Activated CD4-positive, alpha-beta memory T cell treated with anti-CD3 and anti-CD28 coated beads for 36 hours (primary cell): ENCODE data around the gene SEMA6D. TPM values are rescaled to one million over a fixed set of nuclear protein-coding genes. Genes with fewer than 3 reads are reported as not detected.

Experiments used
- CTCF ChIA-PET: fragments of 350-600 bp; sonication (Branson Sonifier 250); formaldehyde crosslinking; loops from one replicate; lab custom pipeline; 2021; ENCODE audit warnings: antibody characterized with exemption, inconsistent platforms; lab: Charles Lee
- POLR2A ChIA-PET: fragments of 350-600 bp; sonication (Branson Sonifier 250); formaldehyde crosslinking; loops from one replicate; lab custom pipeline; 2021; ENCODE audit warnings: antibody characterized with exemption; lab: Charles Lee
- DNase-seq: peaks from one replicate; pipeline ENCODE4 v3.0.0-alpha.2; 2020
- H3K27ac Mint-ChIP-seq: one replicate; pipeline ENCODE4 v1.8.0; 2021; ENCODE audit warnings: mixed read lengths
- H3K27me3 Mint-ChIP-seq: one replicate; pipeline ENCODE4 v1.8.0; 2021; ENCODE audit warnings: mixed read lengths
- H3K36me3 Mint-ChIP-seq: one replicate; pipeline ENCODE4 v1.8.0; 2021; ENCODE audit warnings: mixed read lengths
- H3K4me1 Mint-ChIP-seq: one replicate; pipeline ENCODE4 v1.8.0; 2021; ENCODE audit warnings: low read depth, mixed read lengths
- H3K4me3 Mint-ChIP-seq: one replicate; pipeline ENCODE4 v1.8.0; 2021; ENCODE audit warnings: mild to moderate bottlenecking, mixed read lengths
- H3K9me3 Mint-ChIP-seq: one replicate; pipeline ENCODE4 v1.8.0; 2021; ENCODE audit warnings: mixed read lengths
- intact Hi-C: fragments of 100-400 bp; cut with micrococcal nuclease; formaldehyde crosslinking; loops from one replicate; pipeline ENCODE4 v1.15.1; 2023
- total RNA-seq, 2 experiments: library from RNA; stranded (reverse); gene quantifications; one replicate each; pipeline ENCODE4 v1.2.3, GENCODE V29; 2021

SEMA6D gene, protein sequence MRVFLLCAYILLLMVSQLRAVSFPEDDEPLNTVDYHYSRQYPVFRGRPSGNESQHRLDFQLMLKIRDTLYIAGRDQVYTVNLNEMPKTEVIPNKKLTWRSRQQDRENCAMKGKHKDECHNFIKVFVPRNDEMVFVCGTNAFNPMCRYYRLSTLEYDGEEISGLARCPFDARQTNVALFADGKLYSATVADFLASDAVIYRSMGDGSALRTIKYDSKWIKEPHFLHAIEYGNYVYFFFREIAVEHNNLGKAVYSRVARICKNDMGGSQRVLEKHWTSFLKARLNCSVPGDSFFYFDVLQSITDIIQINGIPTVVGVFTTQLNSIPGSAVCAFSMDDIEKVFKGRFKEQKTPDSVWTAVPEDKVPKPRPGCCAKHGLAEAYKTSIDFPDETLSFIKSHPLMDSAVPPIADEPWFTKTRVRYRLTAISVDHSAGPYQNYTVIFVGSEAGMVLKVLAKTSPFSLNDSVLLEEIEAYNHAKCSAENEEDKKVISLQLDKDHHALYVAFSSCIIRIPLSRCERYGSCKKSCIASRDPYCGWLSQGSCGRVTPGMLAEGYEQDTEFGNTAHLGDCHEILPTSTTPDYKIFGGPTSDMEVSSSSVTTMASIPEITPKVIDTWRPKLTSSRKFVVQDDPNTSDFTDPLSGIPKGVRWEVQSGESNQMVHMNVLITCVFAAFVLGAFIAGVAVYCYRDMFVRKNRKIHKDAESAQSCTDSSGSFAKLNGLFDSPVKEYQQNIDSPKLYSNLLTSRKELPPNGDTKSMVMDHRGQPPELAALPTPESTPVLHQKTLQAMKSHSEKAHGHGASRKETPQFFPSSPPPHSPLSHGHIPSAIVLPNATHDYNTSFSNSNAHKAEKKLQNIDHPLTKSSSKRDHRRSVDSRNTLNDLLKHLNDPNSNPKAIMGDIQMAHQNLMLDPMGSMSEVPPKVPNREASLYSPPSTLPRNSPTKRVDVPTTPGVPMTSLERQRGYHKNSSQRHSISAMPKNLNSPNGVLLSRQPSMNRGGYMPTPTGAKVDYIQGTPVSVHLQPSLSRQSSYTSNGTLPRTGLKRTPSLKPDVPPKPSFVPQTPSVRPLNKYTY
- not detected for total RNA-seq

DNA sequence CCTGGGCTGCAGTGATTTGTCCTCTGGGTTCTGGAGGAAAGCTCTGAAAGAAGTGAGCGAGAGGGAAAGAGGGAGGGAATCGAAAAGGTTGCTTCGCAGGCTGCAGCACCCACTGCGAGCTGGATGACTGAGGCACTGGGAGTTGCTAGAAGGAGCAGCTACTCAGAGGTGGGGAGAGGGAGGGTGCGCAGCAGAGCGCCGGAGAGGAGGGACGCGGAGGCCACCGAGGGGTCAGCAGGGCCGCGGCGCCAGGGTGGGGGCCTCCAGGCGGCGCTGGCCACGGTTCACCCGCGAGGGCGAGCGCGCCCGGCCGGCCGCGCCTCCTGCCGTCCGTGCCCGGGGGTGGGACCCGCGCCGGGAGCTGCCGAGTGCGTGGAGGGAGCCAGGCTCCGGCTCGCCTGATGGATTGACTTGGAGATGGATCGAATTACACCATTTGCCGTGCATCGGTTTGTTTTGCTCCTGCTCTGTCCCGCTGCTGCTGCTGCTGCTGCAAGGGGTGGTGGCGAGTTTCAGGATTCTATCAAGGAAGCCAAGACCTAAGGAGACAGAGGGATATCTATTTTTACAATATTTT, at the start of gene SEMA6D:
TSS of gene SEMA6D (plus strand) at position 470 of the 577 bp plus-strand sequence. CDS start 42,294 bp downstream, outside the sequence.
- ChIA-PET POLR2A (no interaction called here), CTCF (no interaction called here)
- Mint-ChIP-seq H3K27ac (no peak within 1 kb of the TSS), H3K27me3 (peaks cover 42% of the 10 kb centered on the region), H3K9me3 (no peaks in the 10 kb centered on the region), H3K36me3 (no peaks in the 10 kb centered on the region), H3K4me3 (no peak within 1 kb of the TSS), H3K4me1 (peaks cover 4% of the 10 kb centered on the region)
- DNase-seq: no peak
- intact Hi-C loops: no loop called here

DNA sequence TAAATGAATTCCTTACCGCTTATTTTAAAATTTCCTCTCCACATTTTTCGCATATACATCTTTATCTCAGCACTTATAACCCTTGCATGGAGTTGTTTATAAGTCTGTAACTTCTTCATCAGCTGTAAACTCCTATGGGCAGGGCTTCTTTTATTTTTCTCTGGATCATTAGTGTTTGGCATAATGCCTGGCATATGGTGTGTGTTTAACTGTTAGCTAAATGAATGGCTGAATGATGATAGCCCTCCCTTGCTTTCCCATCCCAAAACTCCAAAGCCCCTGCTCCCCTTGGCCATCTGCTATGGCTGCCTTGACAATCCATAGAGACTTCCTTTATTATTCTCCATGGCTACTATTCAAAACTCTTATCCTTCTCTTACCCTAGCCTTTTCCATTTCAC, 48.1 kb upstream of the SEMA6D start:
- H3K9me3 Mint-ChIP-seq: no peaks in the 10 kb centered on the region
- no peak for DNase-seq
- CTCF ChIA-PET: no interaction called here
- no peaks in the 10 kb centered on the region for H3K36me3 Mint-ChIP-seq
- H3K4me1 Mint-ChIP-seq: no peaks in the 10 kb centered on the region
- intact Hi-C loops: no loop called here
- no peak overlapping the region for H3K27ac Mint-ChIP-seq
- POLR2A ChIA-PET: no interaction called here
- H3K4me3 Mint-ChIP-seq: no peak overlapping the region
- no peaks in the 10 kb centered on the region for H3K27me3 Mint-ChIP-seq

GRCh38 chr15:47670365-47670764, 46.9 kb upstream of the SEMA6D start:
- H3K36me3 Mint-ChIP-seq: no peaks in the 10 kb centered on the region
- CTCF ChIA-PET: no interaction called here
- DNase-seq: no peak
- no peak overlapping the region for H3K4me3 Mint-ChIP-seq
- no peak overlapping the region for H3K27ac Mint-ChIP-seq
- H3K4me1 Mint-ChIP-seq: no peaks in the 10 kb centered on the region
- no peaks in the 10 kb centered on the region for H3K9me3 Mint-ChIP-seq
- POLR2A ChIA-PET: no interaction called here
- intact Hi-C loops: no loop called here
- no peaks in the 10 kb centered on the region for H3K27me3 Mint-ChIP-seq

DNA sequence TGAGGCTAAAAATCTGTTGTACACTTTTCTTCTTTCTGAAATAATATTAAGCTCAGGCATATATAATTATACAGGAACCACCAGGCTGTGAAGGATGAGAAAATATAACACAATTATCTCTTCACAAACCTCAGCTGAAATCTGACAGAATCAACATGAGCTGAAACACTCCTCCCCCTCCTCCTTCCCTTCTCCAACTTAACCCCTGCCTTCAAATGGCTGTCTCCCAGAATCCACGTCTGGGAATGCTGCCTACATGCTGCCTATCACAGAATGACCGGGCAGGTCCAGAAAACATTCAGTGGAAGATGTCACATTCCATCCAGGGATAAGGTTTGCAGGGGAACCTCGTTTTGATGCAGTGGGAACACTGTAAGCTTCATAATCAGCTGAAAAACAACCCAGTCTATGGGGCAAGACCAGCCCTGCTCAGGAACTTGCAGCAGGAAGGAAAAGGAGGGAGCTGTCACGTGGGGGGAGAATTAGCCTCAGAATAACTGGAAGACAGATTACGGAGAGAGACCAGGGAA, 44.0 kb upstream of the SEMA6D start:
- no peaks in the 10 kb centered on the region for H3K36me3 Mint-ChIP-seq
- CTCF ChIA-PET: no interaction called here
- H3K9me3 Mint-ChIP-seq: no peaks in the 10 kb centered on the region
- no peak for DNase-seq
- H3K27ac Mint-ChIP-seq: no peak overlapping the region
- no peaks in the 10 kb centered on the region for H3K4me1 Mint-ChIP-seq
- intact Hi-C loops: no loop called here
- POLR2A ChIA-PET: no interaction called here
- H3K27me3 Mint-ChIP-seq: no peaks in the 10 kb centered on the region
- H3K4me3 Mint-ChIP-seq: no peak overlapping the region

- CTCF ChIA-PET: no interaction called here
- intact Hi-C loops: no loop called here
- no peaks in the 10 kb centered on the region for H3K9me3 Mint-ChIP-seq
These were observed 42.6 kb upstream of the SEMA6D start for GRCh38 chr15:47674586-47675232.

GRCh38 chr15:47675735-47676134, 41.6 kb upstream of the SEMA6D start:
- ChIA-PET CTCF (no interaction called here), POLR2A (no interaction called here)
- Mint-ChIP-seq H3K4me3 (no peak overlapping the region), H3K4me1 (no peaks in the 10 kb centered on the region), H3K36me3 (no peaks in the 10 kb centered on the region), H3K27me3 (no peaks in the 10 kb centered on the region), H3K27ac (no peak overlapping the region), H3K9me3 (no peaks in the 10 kb centered on the region)
- DNase-seq: no peak
- intact Hi-C loops: no loop called here

More at GRCh38 chr15:47674586-47675232, 42.6 kb upstream of the SEMA6D start:
- H3K27me3 Mint-ChIP-seq: no peaks in the 10 kb centered on the region
- no peak overlapping the region for H3K27ac Mint-ChIP-seq
- POLR2A ChIA-PET: no interaction called here
- H3K36me3 Mint-ChIP-seq: no peaks in the 10 kb centered on the region
- no peak for DNase-seq
- no peaks in the 10 kb centered on the region for H3K4me1 Mint-ChIP-seq
- no peak overlapping the region for H3K4me3 Mint-ChIP-seq

GRCh38 chr15:47678040-47678439, 39.3 kb upstream of the SEMA6D start:
- CTCF ChIA-PET: no interaction called here
- Mint-ChIP-seq H3K9me3 (peaks cover 2% of the 10 kb centered on the region), H3K27ac (no peak overlapping the region), H3K4me3 (no peak overlapping the region), H3K36me3 (no peaks in the 10 kb centered on the region), H3K27me3 (no peaks in the 10 kb centered on the region), H3K4me1 (no peaks in the 10 kb centered on the region)
- POLR2A ChIA-PET: no interaction called here
- DNase-seq: no peak
- intact Hi-C loops: no loop called here

- H3K4me3 Mint-ChIP-seq: no peak overlapping the region
- DNase-seq: no peak
- no peaks in the 10 kb centered on the region for H3K36me3 Mint-ChIP-seq
- ChIA-PET POLR2A (no interaction called here), CTCF (no interaction called here)
- no peak overlapping the region for H3K27ac Mint-ChIP-seq
- no peaks in the 10 kb centered on the region for H3K4me1 Mint-ChIP-seq
- H3K9me3 Mint-ChIP-seq: peaks cover 2% of the 10 kb centered on the region
- H3K27me3 Mint-ChIP-seq: no peaks in the 10 kb centered on the region
- intact Hi-C loops: no loop called here
These were observed 34.6 kb upstream of the SEMA6D start for GRCh38 chr15:47682661-47683060.

DNA sequence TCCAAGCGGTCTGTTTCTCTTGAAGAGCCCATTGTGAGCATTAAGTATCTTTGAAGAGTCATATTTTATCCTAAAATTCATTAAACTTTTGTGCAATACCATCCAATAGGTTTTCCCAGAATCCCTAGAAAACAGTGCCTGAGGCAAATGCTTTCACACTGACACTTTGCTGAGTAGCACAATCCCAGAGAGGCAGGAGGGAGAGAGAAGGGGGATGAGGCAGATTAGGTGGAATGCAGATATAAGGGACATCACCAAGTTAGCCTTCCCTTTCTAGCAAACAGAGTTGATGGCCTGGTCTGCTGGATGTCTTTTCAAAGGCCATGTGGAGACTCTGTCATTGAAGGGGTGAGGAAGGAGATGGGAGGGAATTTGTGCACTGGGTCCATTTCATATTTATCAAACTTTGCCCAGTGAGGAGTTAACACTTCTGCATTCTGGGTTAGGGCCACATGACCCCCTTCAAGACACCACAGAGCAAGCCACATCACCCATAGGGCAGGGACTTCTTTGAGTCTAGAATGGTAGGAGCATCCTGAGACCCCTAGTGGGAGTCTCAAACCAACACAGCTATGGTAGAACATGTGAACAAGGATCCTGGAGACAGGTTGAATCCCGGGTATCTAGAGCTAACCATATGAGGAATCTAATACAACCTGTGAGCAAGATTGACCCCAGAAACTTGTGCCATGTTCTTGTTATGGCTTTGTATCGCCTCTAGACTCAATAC, 32.0 kb upstream of the SEMA6D start:
- no peaks in the 10 kb centered on the region for H3K36me3 Mint-ChIP-seq
- POLR2A ChIA-PET: no interaction called here
- DNase-seq: no peak
- H3K27ac Mint-ChIP-seq: no peak overlapping the region
- H3K4me3 Mint-ChIP-seq: no peak overlapping the region
- H3K4me1 Mint-ChIP-seq: no peaks in the 10 kb centered on the region
- CTCF ChIA-PET: no interaction called here
- intact Hi-C loops: no loop called here
- peaks cover 2% of the 10 kb centered on the region for H3K9me3 Mint-ChIP-seq
- no peaks in the 10 kb centered on the region for H3K27me3 Mint-ChIP-seq

GRCh38 chr15:47688573-47689086, 28.7 kb upstream of the SEMA6D start:
- Mint-ChIP-seq H3K36me3 (no peaks in the 10 kb centered on the region), H3K27me3 (no peaks in the 10 kb centered on the region), H3K4me1 (no peaks in the 10 kb centered on the region), H3K9me3 (no peaks in the 10 kb centered on the region), H3K4me3 (no peak overlapping the region), H3K27ac (no peak overlapping the region)
- DNase-seq: no peak
- CTCF ChIA-PET: no interaction called here
- intact Hi-C loops: no loop called here
- POLR2A ChIA-PET: no interaction called here

GRCh38 chr15:47689660-47690059, 27.6 kb upstream of the SEMA6D start:
- ChIA-PET CTCF (no interaction called here), POLR2A (no interaction called here)
- no peaks in the 10 kb centered on the region for H3K36me3 Mint-ChIP-seq
- no peaks in the 10 kb centered on the region for H3K4me1 Mint-ChIP-seq
- no peak overlapping the region for H3K4me3 Mint-ChIP-seq
- no peak for DNase-seq
- H3K27ac Mint-ChIP-seq: no peak overlapping the region
- H3K27me3 Mint-ChIP-seq: no peaks in the 10 kb centered on the region
- intact Hi-C loops: no loop called here
- no peaks in the 10 kb centered on the region for H3K9me3 Mint-ChIP-seq
